ENCODE results near the gene CCDC40. TPM values are rescaled to one million over a fixed set of nuclear protein-coding genes. Genes with fewer than 3 reads are reported as not detected.

Gene CCDC40
- total RNA-seq, 4 donors from 2014 or later: 3.5 to 8.8 (median 5.3) TPM

- TF ChIP-seq CTCF (IDR thresholded peaks at IDR 0.05): no peak
- DNase-seq (ENCODE audit: low spot score) (no peak), ATAC-seq (ENCODE audit: low FRiP score) (no peak)
Observed at GRCh38 chr17:80145076-80146075, 108.9 kb downstream of the CCDC40 start.

- ATAC-seq (ENCODE audit: low FRiP score) (no peak), DNase-seq (ENCODE audit: low spot score) (no peak)
- TF ChIP-seq CTCF (IDR thresholded peaks at IDR 0.05): no peak
Observed at GRCh38 chr17:80146121-80147034, 109.9 kb downstream of the CCDC40 start.

- ATAC-seq (ENCODE audit: low FRiP score) (peak; percentile 95), DNase-seq (ENCODE audit: low spot score) (peak; percentile 95)
- no peak for TF ChIP-seq CTCF (IDR thresholded peaks at IDR 0.05)
Observed at GRCh38 chr17:80147035-80147822, 110.8 kb downstream of the CCDC40 start, which contains the start of gene EIF4A3. Gene EIF4A3 (minus strand): TSS chr17:80147128. CDS start chr17:80146961, 167 bp downstream.

Small RNA genes within 50 kb of the gene (small RNA-seq; reads per million reads assigned to genes)
- gene AC087741.2 (not detected), gene MIR1268B (not detected)

Other genes with a start within 250 kb of the CCDC40 start
- gene CBX8, start 239.6 kb upstream of the CCDC40 start, total RNA-seq: 1 to 10 TPM in 2 of 4 donors, under 1 TPM in 2; 0.88 to 2.2 (median 1.2) TPM
- gene CBX4, start 197.2 kb upstream of the CCDC40 start, total RNA-seq: 10 to 100 TPM in 2 of 4 donors, 1 to 10 TPM in 2; 5.5 to 16.6 (median 10.6) TPM
- gene TBC1D16, start 770 bp upstream of the CCDC40 start, total RNA-seq: 10 to 100 TPM; 46.1 to 97.9 (median 65.3) TPM
- 10 to 100 TPM; 52.8 to 83.0 (median 64.8) TPM for gene GAA, start 64.9 kb downstream of the CCDC40 start, total RNA-seq
- gene EIF4A3, start 110.5 kb downstream of the CCDC40 start, total RNA-seq: 100 to 1,000 TPM in 2 of 4 donors, 10 to 100 TPM in 2; 49.0 to 218 (median 112) TPM
- gene CARD14, start 133.4 kb downstream of the CCDC40 start, total RNA-seq: under 1 TPM in 2 of 4 donors, not detected in 2; 0.37 to 0.63 TPM
- gene SGSH, start 183.7 kb downstream of the CCDC40 start, total RNA-seq: 10 to 100 TPM; 16.2 to 32.2 (median 28.0) TPM
- 10 to 100 TPM in 3 of 4 donors, 1 to 10 TPM in 1; 9.1 to 18.9 (median 11.3) TPM for gene SLC26A11, start 183.8 kb downstream of the CCDC40 start, total RNA-seq
- 100 to 1,000 TPM in 2 of 4 donors, 10 to 100 TPM in 2; 83.6 to 205 (median 103) TPM for gene RNF213, start 224.2 kb downstream of the CCDC40 start, total RNA-seq